HepG2 (cell line): ENCODE measurements around the gene PCTP. TPM values are rescaled to one million over a fixed set of nuclear protein-coding genes. Genes with fewer than 3 reads are reported as not detected.

Source experiments
- ATAC-seq: fragments of 200-7000 bp; cut with Tn5 transposase; 3 replicates; pipeline ENCODE4 v1.9.1; 2020; ENCODE audit warnings: mild to moderate bottlenecking, moderate library complexity
- BruUV-seq: library from RNA; stranded (reverse); fragments of 400-500 nt; replicated peaks from 2 replicates; lab custom pipeline; 2021; lab: Mats Ljungman, UMichigan
- CTCF ChIA-PET: fragments of 300-600 bp; formaldehyde crosslinking; extraction: SDS; loops from one replicate; lab custom pipeline; 2021; ENCODE audit warnings: low total read pairs, inconsistent platforms, low intra/inter-chr PET ratio; lab: Yijun Ruan, JAX
- POLR2A ChIA-PET: fragments of 350-600 bp; sonication (Branson Sonifier 250); formaldehyde crosslinking; loops from one replicate; lab custom pipeline; 2020; ENCODE audit warnings: antibody characterized with exemption, inconsistent platforms; lab: Yijun Ruan, JAX
- DNase-seq: peaks from one replicate; pipeline ENCODE4 v3.0.0-alpha.2; 2015; ENCODE audit warnings: low spot score
- FAIRE-seq: peaks from 3 replicates; lab custom pipeline; 2011; peaks lifted over from hg19 to GRCh38; lab: Jason Lieb, UNC
- H2AFZ ChIP-seq: one replicate; pipeline ENCODE4 v1.6.1; 2011; ENCODE audit warnings: low read length, inconsistent platforms
- H3K27ac ChIP-seq: fragments of 300-600 bp; 3 replicates; pipeline ENCODE4 v1.8.0; 2011; ENCODE audit warnings: mixed run types, mild to moderate bottlenecking, mixed read lengths, low read length, inconsistent platforms; ENCODE audit not compliant: insufficient read depth; ENCODE audit errors: extremely low read length
- H3K27me3 ChIP-seq, 2 experiments: fragments of 200-600 bp in 1 of 2; 2 replicates in 1 of 2; 3 replicates in 1 of 2; pipeline versions ENCODE4 v1.6.0 to v1.8.0; 2011; ENCODE audit warnings: low read length in 2 of 2, mild to moderate bottlenecking in 2 of 2, moderate library complexity in 2 of 2, inconsistent platforms in 1 of 2; ENCODE audit not compliant: insufficient read depth in 2 of 2, control insufficient read depth in 1 of 2
- H3K36me3 ChIP-seq, 2 experiments: fragments of 200-600 bp in 1 of 2; replicated peaks in 1 of 2; 2 replicates in 1 of 2; 3 replicates in 1 of 2; pipeline versions ENCODE4 v1.5.1 to v1.8.0; 2011; ENCODE audit warnings: low read length in 2 of 2, inconsistent platforms in 1 of 2; ENCODE audit not compliant: insufficient read depth in 2 of 2, control insufficient read depth in 1 of 2
- H3K4me1 ChIP-seq: 2 replicates; pipeline ENCODE4 v1.5.1; 2012; ENCODE audit warnings: low read length, inconsistent platforms; ENCODE audit not compliant: insufficient read depth
- H3K4me2 ChIP-seq: 2 replicates; pipeline ENCODE4 v1.6.0; 2011; ENCODE audit warnings: low read depth, low read length, inconsistent platforms
- H3K4me3 ChIP-seq, 3 experiments: fragments of 200-600 bp in 1 of 3; sonication (generic), shearing (Covaris generic) in 1 of 3; replicated peaks in 1 of 3; 2 replicates each; pipeline ENCODE4 v1.5.1; 2011 to 2016; ENCODE audit warnings: low read length in 3 of 3, inconsistent platforms in 2 of 3, low read depth in 2 of 3, mild to moderate bottlenecking in 2 of 3, control low read depth in 1 of 3, mixed read lengths in 1 of 3; ENCODE audit not compliant: insufficient read depth in 1 of 3
- H3K79me2 ChIP-seq: one replicate; pipeline ENCODE4 v1.6.1; 2011; ENCODE audit warnings: low read length, inconsistent platforms; ENCODE audit not compliant: insufficient read depth
- H3K9ac ChIP-seq: 2 replicates; pipeline ENCODE4 v1.6.0; 2011; ENCODE audit warnings: mild to moderate bottlenecking, low read depth, low read length, inconsistent platforms; ENCODE audit not compliant: insufficient read depth
- H3K9me3 ChIP-seq: 2 replicates; pipeline ENCODE4 v1.5.1; 2012; ENCODE audit warnings: mild to moderate bottlenecking, low read length
- H4K20me1 ChIP-seq: 2 replicates; pipeline ENCODE4 v1.6.0; 2011; ENCODE audit warnings: inconsistent platforms, mild to moderate bottlenecking, low read length, moderate library complexity; ENCODE audit not compliant: insufficient read depth
- BRCA1 ChIP-seq: sonication (generic); formaldehyde crosslinking; IDR thresholded peaks from 2 replicates; pipeline ENCODE4 v1.4.0; 2020; ENCODE audit warnings: missing genetic modification reagents
- BRD4 ChIP-seq: sonication (generic); formaldehyde crosslinking; IDR thresholded peaks from 2 replicates; pipeline ENCODE4 v1.4.0; 2020; ENCODE audit warnings: missing genetic modification reagents
- GATAD1 ChIP-seq: IDR thresholded peaks from 2 replicates; pipeline ENCODE4 v1.6.1; 2016; ENCODE audit warnings: missing genetic modification reagents, missing compliant biosample characterization
- KLF16 ChIP-seq, 2 experiments: sonication (generic) in 1 of 2; formaldehyde crosslinking in 1 of 2; IDR thresholded peaks; 2 replicates each; pipeline versions ENCODE4 v1.6.1 to v1.8.0; 2016 to 2023; ENCODE audit warnings: missing genetic modification reagents in 2 of 2, missing compliant biosample characterization in 1 of 2
- SNAI1 ChIP-seq: sonication (generic); formaldehyde crosslinking; IDR thresholded peaks from 2 replicates; pipeline ENCODE4 v1.5.0; 2020; ENCODE audit warnings: mild to moderate bottlenecking, missing genetic modification reagents, borderline replicate concordance
- SNAPC2 ChIP-seq: sonication (generic); formaldehyde crosslinking; IDR thresholded peaks from 2 replicates; pipeline ENCODE4 v1.8.1; 2022; ENCODE audit warnings: mild to moderate bottlenecking, missing genetic modification reagents
- TAF15 ChIP-seq: fragments of 200-400 bp; formaldehyde crosslinking; IDR thresholded peaks from one replicate; pipeline ENCODE4 v1.6.1; 2018; ENCODE audit warnings: mild to moderate bottlenecking, low read depth, low read length; ENCODE audit not compliant: poor library complexity, severe bottlenecking
- XBP1 ChIP-seq: sonication (generic); formaldehyde crosslinking; IDR thresholded peaks from 2 replicates; pipeline ENCODE4 v1.5.0; 2020; ENCODE audit warnings: missing genetic modification reagents
- ZMYM4 ChIP-seq: sonication (generic); formaldehyde crosslinking; IDR thresholded peaks from 2 replicates; pipeline ENCODE4 v1.8.1; 2023; ENCODE audit warnings: mild to moderate bottlenecking, missing genetic modification reagents
- ZNF468 ChIP-seq: sonication (generic); formaldehyde crosslinking; IDR thresholded peaks from 2 replicates; pipeline ENCODE4 v1.8.0; 2022; ENCODE audit warnings: mild to moderate bottlenecking, moderate library complexity, missing genetic modification reagents
- ZNF607 ChIP-seq: sonication (generic); formaldehyde crosslinking; IDR thresholded peaks from 2 replicates; pipeline ENCODE4 v1.5.1; 2020; ENCODE audit warnings: missing genetic modification reagents, mild to moderate bottlenecking, borderline replicate concordance
- WGBS: methylation state at CpG from one replicate; pipeline ENCODE4 v1.1.6; 2017; ENCODE audit warnings: low lambda C conversion rate; 5-methylcytosine and 5-hydroxymethylcytosine counted together
- in situ Hi-C: cut with HindIII; loops from 2 replicates; pipeline ENCODE4 v1.10.0; 2017; ENCODE audit warnings: low pct_unique_long_range_greater_than_20kb; ENCODE audit not compliant: extremely low pct_ligation_motif_present
- intact Hi-C: fragments of 100-400 bp; cut with micrococcal nuclease; formaldehyde crosslinking; loops from one replicate; pipeline ENCODE4 v1.10.0; 2022; ENCODE audit not compliant: unreplicated experiment
- polyA plus RNA-seq, 8 experiments: library from polyadenylated mRNA; depleted of rRNA in 3 of 8; stranded (reverse) in 7 of 8; unstranded in 1 of 8; fragments of >200 nt; fragmentation: Illumina TruSeq in 4 of 8; extraction: Trizol in 4 of 8; gene quantifications; 2 replicates each; pipeline versions ENCODE4 v1.2.1 to v1.2.3, GENCODE V29; 2011 to 2016; ENCODE audit warnings: low read depth in 4 of 8, missing spikeins in 1 of 8, mixed read lengths in 1 of 8; ENCODE audit not compliant: insufficient read depth in 1 of 8
- total RNA-seq, 5 experiments: library from RNA; depleted of rRNA; stranded (reverse); fragments of >200 nt; fragmentation: Illumina TruSeq; extraction: Trizol; gene quantifications; 2 replicates each; pipeline ENCODE4 v1.2.3, GENCODE V29; 2016; ENCODE audit warnings: low read depth in 1 of 5
- TF ChIP-seq, protein P1 (sequence below): sonication (generic); formaldehyde crosslinking; IDR thresholded peaks from 2 replicates; pipeline ENCODE4 v1.4.0; 2020; ENCODE audit warnings: mild to moderate bottlenecking, missing genetic modification reagents
- TF ChIP-seq, protein P2 (sequence below): sonication (generic); formaldehyde crosslinking; IDR thresholded peaks from 2 replicates; pipeline ENCODE4 v1.4.0; 2020; ENCODE audit warnings: missing genetic modification reagents, borderline replicate concordance
- TF ChIP-seq, protein P3 (sequence below): sonication (generic); formaldehyde crosslinking; IDR thresholded peaks from 2 replicates; pipeline ENCODE4 v1.8.0; 2022; ENCODE audit warnings: missing genetic modification reagents, mild to moderate bottlenecking, inconsistent platforms, borderline replicate concordance
- TF ChIP-seq, protein P4 (sequence below): sonication (generic); formaldehyde crosslinking; IDR thresholded peaks from 2 replicates; pipeline ENCODE4 v1.5.1; 2020; ENCODE audit warnings: mild to moderate bottlenecking, missing genetic modification reagents, moderate library complexity
- TF ChIP-seq, protein P5 (sequence below), 2 experiments: sonication (generic) in 1 of 2; formaldehyde crosslinking in 1 of 2; IDR thresholded peaks; 2 replicates each; pipeline versions ENCODE4 v1.5.1 to v1.6.1; 2011 to 2020; ENCODE audit warnings: borderline replicate concordance in 1 of 2, low read depth in 1 of 2, low read length in 1 of 2, mild to moderate bottlenecking in 1 of 2, missing genetic modification reagents in 1 of 2, moderate library complexity in 1 of 2
- TF ChIP-seq, protein P6 (sequence below): conservative IDR thresholded peaks from 2 replicates; pipeline ENCODE4 v1.6.1; 2018; ENCODE audit warnings: missing genetic modification reagents

Gene PCTP
- total and polyA plus RNA-seq, 2 of the 13 experiments (the other 11 are each of a cell fraction or from before 2014, with no cell fraction given) = 37.1 to 50.7 TPM

DNA sequence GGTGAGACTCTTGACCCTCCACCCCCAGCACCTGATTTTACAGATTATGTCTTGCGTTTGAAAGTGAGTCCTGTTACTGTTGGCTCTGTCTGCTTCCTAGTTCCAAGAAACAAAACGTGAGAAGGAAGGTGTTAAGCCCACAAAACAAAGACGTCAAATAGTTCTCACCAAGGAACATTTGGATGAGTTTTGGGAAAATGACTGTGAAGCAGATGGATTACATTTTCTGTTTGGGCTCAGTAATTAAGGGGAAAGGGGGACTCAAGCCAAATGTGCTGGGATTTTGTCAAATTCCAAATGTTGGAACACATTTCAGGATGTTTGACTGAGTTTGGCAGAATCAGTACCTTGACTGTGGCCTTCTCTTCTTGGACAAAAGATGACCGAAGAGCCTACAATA, 71.2 kb downstream of the PCTP start:
- Histone ChIP-seq H3K27me3 (no peaks in the 10 kb centered on the region; a peak in 1 of 5 replicates), H3K4me3 (no peak overlapping the region), H3K9ac (no peak overlapping the region), H3K9me3 (no peaks in the 10 kb centered on the region), H3K36me3 (no peaks in the 10 kb centered on the region), H2AFZ (no peak overlapping the region), H3K4me1 (no peaks in the 10 kb centered on the region), H3K27ac (no peak overlapping the region), H3K79me2 (no peaks in the 10 kb centered on the region), H3K4me2 (no peak overlapping the region), H4K20me1 (no peaks in the 10 kb centered on the region)
- no peak for FAIRE-seq
- intact Hi-C loops = no loop called here
- POLR2A ChIA-PET = no interaction called here
- no peak for DNase-seq
- 11% methylated on average over 4 of the region's 4 CpGs for WGBS
- CTCF ChIA-PET = no interaction called here
- ATAC-seq = no peak
- BruUV-seq = no TSS peak
- in situ Hi-C loops = no loop called here
- no peak for TF ChIP-seq XBP1
- TF ChIP-seq BRD4 (CRISPR knock-in tag) = no peak
- TF ChIP-seq, protein P1, sequence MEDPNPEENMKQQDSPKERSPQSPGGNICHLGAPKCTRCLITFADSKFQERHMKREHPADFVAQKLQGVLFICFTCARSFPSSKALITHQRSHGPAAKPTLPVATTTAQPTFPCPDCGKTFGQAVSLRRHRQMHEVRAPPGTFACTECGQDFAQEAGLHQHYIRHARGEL = no peak
- TF ChIP-seq, protein P2, sequence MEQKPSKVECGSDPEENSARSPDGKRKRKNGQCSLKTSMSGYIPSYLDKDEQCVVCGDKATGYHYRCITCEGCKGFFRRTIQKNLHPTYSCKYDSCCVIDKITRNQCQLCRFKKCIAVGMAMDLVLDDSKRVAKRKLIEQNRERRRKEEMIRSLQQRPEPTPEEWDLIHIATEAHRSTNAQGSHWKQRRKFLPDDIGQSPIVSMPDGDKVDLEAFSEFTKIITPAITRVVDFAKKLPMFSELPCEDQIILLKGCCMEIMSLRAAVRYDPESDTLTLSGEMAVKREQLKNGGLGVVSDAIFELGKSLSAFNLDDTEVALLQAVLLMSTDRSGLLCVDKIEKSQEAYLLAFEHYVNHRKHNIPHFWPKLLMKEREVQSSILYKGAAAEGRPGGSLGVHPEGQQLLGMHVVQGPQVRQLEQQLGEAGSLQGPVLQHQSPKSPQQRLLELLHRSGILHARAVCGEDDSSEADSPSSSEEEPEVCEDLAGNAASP (CRISPR knock-in tag) = no peak
- TF ChIP-seq GATAD1 (CRISPR knock-in tag) = no peak
- no peak for TF ChIP-seq SNAI1
- TF ChIP-seq, protein P3, sequence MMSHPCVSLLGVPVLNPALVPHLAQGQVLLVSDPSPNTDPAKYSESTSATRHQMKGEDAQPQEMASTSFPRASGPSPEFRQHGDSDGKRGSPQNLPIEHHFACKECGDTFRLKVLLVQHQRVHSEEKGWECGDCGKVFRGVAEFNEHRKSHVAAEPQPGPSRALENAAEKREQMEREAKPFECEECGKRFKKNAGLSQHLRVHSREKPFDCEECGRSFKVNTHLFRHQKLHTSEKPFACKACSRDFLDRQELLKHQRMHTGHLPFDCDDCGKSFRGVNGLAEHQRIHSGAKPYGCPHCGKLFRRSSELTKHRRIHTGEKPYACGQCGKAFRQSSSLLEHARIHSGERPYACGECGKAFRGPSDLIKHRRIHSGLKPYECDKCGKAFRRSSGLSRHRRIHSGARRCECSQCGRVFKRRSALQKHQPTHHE (CRISPR knock-in tag) = no peak
- TF ChIP-seq KLF16 (CRISPR knock-in tag; IDR thresholded peaks at IDR 0.05) = no peak
- TF ChIP-seq, protein P4, sequence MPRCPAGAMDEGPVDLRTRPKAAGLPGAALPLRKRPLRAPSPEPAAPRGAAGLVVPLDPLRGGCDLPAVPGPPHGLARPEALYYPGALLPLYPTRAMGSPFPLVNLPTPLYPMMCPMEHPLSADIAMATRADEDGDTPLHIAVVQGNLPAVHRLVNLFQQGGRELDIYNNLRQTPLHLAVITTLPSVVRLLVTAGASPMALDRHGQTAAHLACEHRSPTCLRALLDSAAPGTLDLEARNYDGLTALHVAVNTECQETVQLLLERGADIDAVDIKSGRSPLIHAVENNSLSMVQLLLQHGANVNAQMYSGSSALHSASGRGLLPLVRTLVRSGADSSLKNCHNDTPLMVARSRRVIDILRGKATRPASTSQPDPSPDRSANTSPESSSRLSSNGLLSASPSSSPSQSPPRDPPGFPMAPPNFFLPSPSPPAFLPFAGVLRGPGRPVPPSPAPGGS (CRISPR knock-in tag) = no peak
- TF ChIP-seq SNAPC2 (CRISPR knock-in tag) = no peak
- no peak for TF ChIP-seq TAF15
- TF ChIP-seq, protein P5, sequence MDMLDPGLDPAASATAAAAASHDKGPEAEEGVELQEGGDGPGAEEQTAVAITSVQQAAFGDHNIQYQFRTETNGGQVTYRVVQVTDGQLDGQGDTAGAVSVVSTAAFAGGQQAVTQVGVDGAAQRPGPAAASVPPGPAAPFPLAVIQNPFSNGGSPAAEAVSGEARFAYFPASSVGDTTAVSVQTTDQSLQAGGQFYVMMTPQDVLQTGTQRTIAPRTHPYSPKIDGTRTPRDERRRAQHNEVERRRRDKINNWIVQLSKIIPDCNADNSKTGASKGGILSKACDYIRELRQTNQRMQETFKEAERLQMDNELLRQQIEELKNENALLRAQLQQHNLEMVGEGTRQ (IDR thresholded peaks at IDR 0.05; ENCODE audit: low read depth, low read length) = no peak
- TF ChIP-seq, protein P5 (CRISPR knock-in tag; IDR thresholded peaks at IDR 0.05; ENCODE audit: borderline replicate concordance) = no peak
- no peak for TF ChIP-seq BRCA1
- no peak for TF ChIP-seq ZNF607
- TF ChIP-seq, protein P6, sequence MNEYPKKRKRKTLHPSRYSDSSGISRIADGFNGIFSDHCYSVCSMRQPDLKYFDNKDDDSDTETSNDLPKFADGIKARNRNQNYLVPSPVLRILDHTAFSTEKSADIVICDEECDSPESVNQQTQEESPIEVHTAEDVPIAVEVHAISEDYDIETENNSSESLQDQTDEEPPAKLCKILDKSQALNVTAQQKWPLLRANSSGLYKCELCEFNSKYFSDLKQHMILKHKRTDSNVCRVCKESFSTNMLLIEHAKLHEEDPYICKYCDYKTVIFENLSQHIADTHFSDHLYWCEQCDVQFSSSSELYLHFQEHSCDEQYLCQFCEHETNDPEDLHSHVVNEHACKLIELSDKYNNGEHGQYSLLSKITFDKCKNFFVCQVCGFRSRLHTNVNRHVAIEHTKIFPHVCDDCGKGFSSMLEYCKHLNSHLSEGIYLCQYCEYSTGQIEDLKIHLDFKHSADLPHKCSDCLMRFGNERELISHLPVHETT (CRISPR knock-in tag) = no peak
- TF ChIP-seq ZMYM4 = no peak
- no peak for TF ChIP-seq ZNF468 (CRISPR knock-in tag)
